GM21381 (cell line): ENCODE results near the gene PTPRM.
"Not testable (repeated sequence)": the region's sequence is repeated elsewhere in the genome, so short reads cannot be mapped to it uniquely, and the experiment has no call there.

Experiments
- ATAC-seq: cut with Tn5 transposase; IDR thresholded peaks from one replicate; pipeline ENCODE4 v1.9.1; 2021; ENCODE audit warnings: mild to moderate bottlenecking, moderate library complexity; ENCODE audit not compliant: unreplicated experiment

The PTPRM gene

GRCh38 chr18:8031496-8031895 is 464.4 kb downstream of the PTPRM start:
- ATAC-seq = no peak

GRCh38 chr18:8034674-8035073 is 467.6 kb downstream of the PTPRM start:
- no peak for ATAC-seq

GRCh38 chr18:8036551-8036950 is 469.4 kb downstream of the PTPRM start:
- no peak for ATAC-seq

GRCh38 chr18:8037296-8037695 is 470.2 kb downstream of the PTPRM start:
- ATAC-seq = no peak

- ATAC-seq = no peak
Observed at GRCh38 chr18:8040021-8040420, 472.9 kb downstream of the PTPRM start.

- ATAC-seq = no peak
Observed at GRCh38 chr18:8041526-8042111, 474.5 kb downstream of the PTPRM start.

GRCh38 chr18:8044004-8044403 is 476.9 kb downstream of the PTPRM start:
- no peak for ATAC-seq

GRCh38 chr18:8045160-8045883 is 478.2 kb downstream of the PTPRM start:
- ATAC-seq = no peak

- no peak for ATAC-seq
Observed at GRCh38 chr18:8045884-8046281, 478.8 kb downstream of the PTPRM start.

GRCh38 chr18:8046441-8046840 is 479.3 kb downstream of the PTPRM start:
- no peak for ATAC-seq

- no peak for ATAC-seq
Observed at GRCh38 chr18:8049147-8049546, 482.0 kb downstream of the PTPRM start.

- ATAC-seq = no peak
Observed at GRCh38 chr18:8050616-8051329, 483.7 kb downstream of the PTPRM start.

GRCh38 chr18:8051453-8051852 is 484.3 kb downstream of the PTPRM start:
- ATAC-seq = no peak

- ATAC-seq = no peak
Observed at GRCh38 chr18:8052237-8052701, 485.2 kb downstream of the PTPRM start.

GRCh38 chr18:8056723-8057122 is 489.6 kb downstream of the PTPRM start:
- ATAC-seq = no peak

- ATAC-seq = not testable (repeated sequence)
Observed at GRCh38 chr18:8063152-8063551, 496.0 kb downstream of the PTPRM start.

GRCh38 chr18:8063733-8064132 is 496.6 kb downstream of the PTPRM start:
- no peak for ATAC-seq

- no peak for ATAC-seq
Observed at GRCh38 chr18:8065284-8065683, 498.2 kb downstream of the PTPRM start.

- ATAC-seq = no peak
Observed at GRCh38 chr18:8065773-8066172, 498.7 kb downstream of the PTPRM start.

- no peak for ATAC-seq
Observed at GRCh38 chr18:8069708-8070107, 502.6 kb downstream of the PTPRM start.

- no peak for ATAC-seq
Observed at GRCh38 chr18:8073167-8073566, 506.1 kb downstream of the PTPRM start.

- no peak for ATAC-seq
Observed at GRCh38 chr18:8080092-8080491, 513.0 kb downstream of the PTPRM start.
